ENCODE data around the gene SND1.
A peak's percentile ranks its signal among the peaks of the same experiment; 100 is the strongest.

Gene SND1

DNA sequence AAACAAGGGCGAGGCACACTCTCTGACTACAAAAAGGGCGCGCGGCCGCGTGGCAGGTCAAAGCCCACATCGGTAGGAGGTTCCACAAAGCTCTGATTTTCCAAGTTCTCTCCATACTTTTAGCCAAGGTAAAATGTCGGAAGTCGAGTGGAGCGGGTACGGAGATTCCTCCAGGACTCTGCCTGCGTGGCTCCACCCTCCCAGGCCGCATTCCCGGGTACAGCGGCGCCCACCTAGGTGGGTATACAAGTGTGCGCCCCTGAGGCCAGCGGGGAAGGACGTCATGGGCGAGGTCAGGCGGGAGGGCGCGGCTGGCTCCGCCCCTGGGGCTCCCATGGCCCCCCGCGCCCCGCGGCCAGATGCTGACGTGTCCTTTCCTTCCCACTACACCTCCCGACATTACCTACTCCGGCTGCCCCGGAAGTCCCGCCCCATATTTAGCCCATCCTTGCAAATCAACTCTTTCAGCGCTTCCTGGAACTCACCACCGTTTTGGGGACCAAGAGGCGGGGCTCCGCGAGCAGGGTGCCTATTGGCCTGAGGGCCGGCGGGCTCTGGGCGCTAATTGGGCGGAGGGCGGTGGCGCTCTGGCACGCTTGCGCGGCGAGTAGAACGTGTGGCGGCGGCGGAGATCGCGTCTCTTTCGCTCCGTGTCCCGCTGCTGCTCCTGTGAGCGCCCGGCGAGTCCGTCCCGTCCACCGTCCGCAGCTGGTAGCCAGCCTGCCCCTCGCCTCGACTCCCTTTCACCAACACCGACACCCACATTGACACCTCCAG is at the start of gene SND1:
TSS of gene SND1 (plus strand) at position 639 of the 777 bp plus-strand sequence. CDS start 180 bp downstream, outside the sequence.
- FAIRE-seq = peak; percentile 87

GRCh38 chr7:127608446-127608845 is 43.5 kb upstream of the SND1 start:
- no peak for FAIRE-seq

DNA sequence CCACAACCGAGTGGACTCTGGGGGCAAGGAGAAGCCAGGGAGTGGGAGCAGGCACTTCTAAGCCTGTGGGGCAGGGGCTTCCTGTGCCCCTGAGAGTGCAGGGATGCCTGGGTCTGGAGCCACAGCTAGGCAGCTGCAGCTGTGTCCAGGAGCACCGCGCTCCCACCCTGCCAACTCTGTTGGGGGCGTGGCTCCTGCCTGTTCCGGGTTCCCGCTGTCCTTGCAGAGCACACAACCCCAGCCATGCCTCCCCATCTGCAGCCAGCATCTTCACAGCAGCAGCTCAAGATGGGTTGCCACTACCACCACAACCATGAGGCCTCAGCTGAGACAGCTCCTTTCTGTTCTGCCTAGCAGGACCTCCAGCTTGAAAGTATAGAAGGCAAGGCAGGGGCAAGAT is 42.7 kb upstream of the SND1 start:
- FAIRE-seq = no peak

- no peak for FAIRE-seq
Observed at GRCh38 chr7:127612263-127612662, 39.7 kb upstream of the SND1 start.

- no peak for FAIRE-seq
Observed at GRCh38 chr7:127616724-127617123, 35.3 kb upstream of the SND1 start.

- FAIRE-seq = no peak
Observed at GRCh38 chr7:127618042-127618441, 34.0 kb upstream of the SND1 start, which contains the start of gene PAX4. Gene PAX4 (minus strand): TSS chr7:127618142. CDS start chr7:127615928, 2,214 bp downstream.

GRCh38 chr7:127618775-127619174 is 33.2 kb upstream of the SND1 start:
- no peak for FAIRE-seq

DNA sequence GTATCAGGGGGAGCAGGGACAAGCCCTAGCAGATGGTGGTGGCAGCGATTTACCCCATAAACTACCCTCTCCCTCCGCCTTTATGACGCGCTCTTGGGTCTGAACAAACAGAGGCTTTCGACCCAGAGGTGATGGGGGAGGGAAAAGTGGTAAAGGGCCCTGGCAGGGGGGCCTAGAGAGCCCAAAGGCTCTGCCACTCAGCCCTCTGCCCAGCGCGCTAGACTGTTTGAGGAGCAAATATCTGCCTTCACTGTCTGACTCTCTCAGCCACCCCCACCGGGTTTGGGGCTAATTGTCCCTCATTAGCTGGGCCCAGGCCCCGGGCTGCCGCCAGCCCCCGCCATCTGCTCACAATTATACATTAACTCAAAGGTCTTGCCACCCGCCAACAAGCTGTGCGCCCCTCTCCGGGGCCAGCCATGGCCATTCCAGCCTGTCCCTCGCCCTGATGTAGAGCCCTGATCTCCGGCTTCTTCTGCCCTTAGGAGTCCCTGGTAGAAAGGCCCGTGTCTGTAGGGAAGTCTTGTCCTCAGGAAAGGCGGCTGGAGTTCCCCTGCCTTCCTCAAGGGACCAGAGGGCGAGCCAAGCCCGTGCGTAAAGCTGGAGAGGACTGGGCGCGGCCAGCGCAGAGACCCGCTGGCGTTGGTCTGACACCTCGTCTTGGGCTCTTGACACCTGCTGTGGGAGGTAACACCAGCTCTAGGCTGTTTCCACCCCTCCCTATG is 32.2 kb upstream of the SND1 start:
- no peak for FAIRE-seq

DNA sequence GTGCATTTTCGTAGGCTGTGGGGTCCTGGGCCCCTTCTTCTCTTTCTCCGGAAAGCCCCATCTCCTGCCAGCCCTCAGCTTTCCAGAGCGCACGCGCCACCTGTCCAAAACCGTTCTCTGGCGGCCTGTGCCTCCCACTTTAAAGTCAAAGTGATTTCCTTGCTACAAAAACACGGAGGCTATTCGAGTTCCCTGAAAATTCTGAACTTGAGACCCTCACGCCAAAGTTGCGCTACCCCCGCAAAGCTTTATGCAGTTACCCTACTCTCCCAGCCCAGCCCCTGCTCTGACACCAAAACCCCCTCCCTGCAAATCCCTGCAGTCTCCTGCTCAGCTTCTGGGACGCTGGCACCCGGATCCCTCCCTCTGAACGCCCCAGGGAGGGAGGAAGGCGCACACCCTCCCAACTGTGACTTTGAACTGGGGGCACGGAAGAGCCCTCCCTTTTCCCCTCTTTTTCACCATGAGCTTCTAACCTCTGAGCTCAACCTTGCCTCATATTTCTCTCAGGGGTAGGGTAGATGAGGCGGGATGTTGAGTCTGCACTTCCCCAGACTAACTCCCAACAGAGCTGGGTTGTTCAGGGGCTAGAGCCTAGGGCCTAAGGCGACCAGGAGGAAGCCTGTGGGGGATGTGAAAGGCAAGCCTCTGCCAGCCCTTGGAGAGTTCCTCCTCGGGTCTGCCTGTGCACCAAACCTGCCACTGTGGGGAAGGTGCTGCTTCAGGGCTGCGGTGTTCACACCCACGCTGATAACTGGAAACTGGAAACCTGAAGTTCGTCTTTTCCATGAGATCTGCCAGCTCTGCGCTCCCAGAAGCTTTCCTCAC is 31.4 kb upstream of the SND1 start:
- FAIRE-seq = no peak

DNA sequence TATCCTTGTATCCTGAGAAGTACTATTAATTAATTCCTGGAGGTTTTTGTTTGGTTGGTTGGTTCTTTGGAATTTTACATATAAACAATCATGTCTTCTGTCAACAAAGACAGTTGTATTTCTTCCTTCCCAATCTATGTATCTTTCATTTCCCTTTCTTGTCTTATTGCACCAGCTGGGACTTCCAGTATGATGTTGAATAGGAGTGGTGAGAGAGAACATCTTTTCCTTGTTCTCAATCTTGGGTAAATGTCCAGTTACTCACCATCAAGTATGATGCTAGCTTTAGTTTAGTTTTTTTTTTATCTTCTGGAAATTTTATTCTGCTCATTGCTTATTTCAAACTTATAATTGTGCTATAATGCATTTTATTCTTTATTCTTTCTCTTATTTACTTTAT is 26.7 kb upstream of the SND1 start:
- no peak for FAIRE-seq

GRCh38 chr7:127628445-127628844 is 23.5 kb upstream of the SND1 start:
- no peak for FAIRE-seq

DNA sequence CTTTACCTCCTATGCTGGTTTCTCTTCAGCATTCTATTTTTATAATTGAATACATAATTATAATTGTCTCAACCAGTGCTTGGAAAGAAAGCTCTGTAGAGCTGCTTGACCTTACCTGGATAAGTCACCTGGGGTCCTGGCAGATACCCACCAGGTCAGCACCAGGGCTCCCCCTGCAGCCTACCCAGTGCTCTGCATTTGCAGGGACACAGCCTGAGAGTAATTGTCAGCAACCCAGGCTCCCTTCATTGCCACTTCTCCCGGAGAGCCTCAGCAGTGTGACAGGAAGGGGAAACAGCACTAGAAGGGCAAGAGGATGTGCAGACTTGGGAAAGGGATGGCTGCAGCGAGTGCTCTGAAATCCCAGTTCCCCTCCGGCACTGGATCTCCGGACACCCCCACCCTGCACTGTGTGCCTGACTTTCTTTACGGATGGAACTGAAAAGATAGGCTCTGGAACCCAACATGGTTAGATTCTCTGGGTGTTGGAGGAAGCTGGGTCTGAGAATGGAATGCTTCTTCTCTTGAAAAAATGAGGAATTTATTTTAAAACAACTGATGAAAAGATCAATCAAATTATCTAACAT is 22.6 kb upstream of the SND1 start:
- no peak for FAIRE-seq

- FAIRE-seq = no peak
Observed at GRCh38 chr7:127632276-127632910, 19.6 kb upstream of the SND1 start.

DNA sequence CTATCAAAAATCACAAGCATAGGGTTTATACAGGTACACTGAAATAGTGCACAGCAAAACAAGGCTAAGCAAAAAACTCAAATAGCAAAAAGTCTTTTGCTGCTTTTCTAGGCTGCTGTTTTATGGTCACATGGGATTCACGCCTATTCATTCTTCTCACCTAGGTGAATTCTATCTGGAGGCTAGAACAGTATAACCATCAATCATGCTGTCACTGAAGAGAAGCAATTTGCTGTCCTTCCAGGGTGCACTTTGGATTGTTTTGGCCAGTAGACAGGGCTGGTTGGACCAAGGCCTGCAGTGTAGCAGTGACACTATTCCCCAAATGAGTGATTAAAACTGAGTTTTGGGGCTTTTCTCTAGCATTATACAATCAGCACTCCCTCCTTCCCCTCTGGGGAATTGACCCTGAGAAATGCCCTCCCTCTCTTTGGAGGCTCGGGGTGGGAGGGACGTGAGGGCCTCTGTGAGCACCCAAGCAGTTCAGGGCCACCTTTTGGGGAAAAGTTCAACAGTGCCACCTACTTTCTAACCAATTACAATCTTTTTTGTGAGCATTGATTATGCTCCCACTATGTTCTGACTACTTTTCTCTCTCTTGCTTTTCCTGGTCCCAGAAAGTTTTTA is 16.2 kb upstream of the SND1 start:
- FAIRE-seq = no peak

- FAIRE-seq = no peak
Observed at GRCh38 chr7:127638197-127638596, 13.8 kb upstream of the SND1 start.

GRCh38 chr7:127644484-127644883 is 7.5 kb upstream of the SND1 start:
- no peak for FAIRE-seq

DNA sequence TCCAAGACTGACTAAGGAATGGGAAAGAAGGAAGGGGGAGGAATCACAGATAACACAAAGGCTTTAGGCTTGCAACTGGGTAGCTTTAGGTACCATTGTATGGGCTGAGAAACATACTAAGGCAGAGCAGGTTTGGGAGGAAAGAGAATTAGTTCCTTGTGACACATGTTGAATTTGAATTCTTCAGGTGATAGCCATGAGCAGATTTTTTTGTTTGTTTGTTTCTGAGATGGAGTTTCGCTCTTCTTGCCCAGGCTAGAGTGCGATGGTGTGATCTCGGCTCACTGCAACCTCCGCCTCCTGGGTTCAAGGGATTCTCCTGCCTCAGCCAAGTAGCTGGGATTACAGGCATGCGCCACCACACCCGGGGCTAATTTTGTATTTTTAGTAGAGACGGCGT is 4.4 kb upstream of the SND1 start:
- FAIRE-seq = no peak

DNA sequence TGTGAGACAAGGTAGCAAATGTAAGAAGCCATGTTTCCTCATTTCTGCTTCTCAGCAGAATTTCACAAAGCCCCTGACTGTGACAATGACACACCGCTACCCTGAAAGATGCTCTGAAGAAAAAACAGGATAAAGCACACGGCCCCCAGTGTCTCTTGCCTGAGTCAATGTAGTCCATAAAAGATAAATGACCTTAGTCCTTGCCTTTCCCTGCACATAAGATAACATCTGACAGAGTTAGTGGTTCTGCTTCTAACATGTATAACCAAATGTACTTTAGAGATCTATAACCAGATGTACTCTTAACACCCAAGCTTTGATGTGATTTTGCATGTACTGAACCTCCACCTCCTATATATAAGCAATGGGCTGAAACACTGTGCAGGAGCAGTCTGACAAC is 3.0 kb upstream of the SND1 start:
- FAIRE-seq = no peak

DNA sequence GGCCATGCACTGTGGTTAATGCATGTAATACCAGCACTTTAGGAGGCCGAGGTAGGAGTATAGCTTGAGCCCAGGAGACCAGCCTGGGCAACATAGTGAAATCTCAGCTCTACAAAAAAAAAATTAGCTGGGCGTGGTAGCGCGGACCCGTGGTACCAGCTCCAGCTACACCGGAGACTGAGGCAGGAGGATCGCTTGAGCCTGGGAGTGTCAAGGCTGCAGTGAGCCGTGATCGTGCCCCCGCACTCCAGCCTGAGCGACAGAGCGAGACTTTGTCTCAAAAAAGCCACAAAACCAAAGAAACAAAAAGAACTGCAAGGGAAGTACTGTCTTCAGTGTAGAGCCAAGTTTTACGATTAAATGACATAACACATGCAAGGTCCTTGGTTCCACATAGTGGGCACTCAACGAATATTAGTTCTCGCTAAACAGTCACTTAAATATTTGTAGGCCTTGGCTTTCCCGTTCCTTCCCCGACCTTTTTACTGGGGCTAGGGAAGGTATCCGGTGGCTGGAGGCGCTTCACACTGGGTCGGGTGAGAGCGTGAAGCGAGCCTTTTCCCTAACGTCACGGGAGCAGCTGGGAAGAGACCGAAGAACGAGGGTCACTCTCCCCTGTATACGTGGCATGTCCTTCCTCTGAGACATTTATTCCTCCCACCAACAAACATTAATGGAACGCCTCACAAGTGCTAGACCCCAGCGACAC is 993 bp upstream of the SND1 start:
- FAIRE-seq = no peak

DNA sequence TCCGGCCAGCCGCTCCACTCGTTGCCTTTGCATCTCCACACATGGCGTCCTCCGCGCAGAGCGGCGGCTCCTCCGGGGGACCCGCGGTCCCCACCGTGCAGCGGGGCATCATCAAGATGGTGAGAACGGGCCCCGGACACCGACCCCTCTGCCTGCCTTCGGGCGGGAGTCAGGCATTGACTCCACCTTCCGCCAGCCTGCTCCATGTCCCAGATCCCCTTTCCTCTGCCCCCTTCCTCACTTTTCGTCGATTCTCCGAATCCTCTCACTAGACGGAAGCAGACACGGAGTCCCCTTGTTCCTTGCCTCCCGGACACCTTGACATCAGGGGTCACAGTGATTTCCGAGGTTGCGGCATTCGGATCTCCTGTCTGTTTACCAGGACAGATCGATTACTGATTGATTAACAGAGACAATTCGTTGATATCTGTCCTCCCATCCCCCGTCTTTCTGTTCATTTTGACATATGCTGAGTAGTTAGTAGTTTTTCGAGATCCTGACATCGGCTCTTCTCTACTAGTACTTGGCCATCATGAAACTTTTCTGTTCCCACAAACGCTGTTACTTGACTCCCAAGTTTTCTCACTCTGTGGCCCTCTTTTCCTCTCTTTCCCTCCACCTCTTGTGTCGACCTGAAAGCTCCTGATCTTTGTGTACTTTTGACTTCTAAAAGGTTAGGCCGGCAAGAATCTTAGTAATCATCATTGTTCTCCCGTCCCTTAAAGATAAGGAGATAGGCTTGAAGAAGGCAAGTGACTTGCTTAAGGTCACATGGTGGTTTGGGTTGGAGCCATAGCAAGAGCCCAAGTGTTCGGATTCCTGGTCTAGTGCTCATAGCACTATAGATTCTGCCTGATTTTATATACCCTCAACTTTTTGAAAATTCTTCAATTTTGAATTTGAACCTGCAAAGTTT is 597 bp downstream of the SND1 start:
- no peak for FAIRE-seq
